Suppressor macrophage treated with lipopolysaccharide for 4 hours (primary cell): ENCODE data around the gene XRCC3.

Source experiments
- DNase-seq: peaks from one replicate; pipeline ENCODE4 v3.0.0-alpha.2; 2020

The XRCC3 gene

GRCh38 chr14:103715052-103716000, at the start of gene XRCC3, which contains the start of gene ZFYVE21:
TSS of gene XRCC3 (minus strand) at chr14:103715451. CDS start at chr14:103711087, 4,364 bp downstream.
TSS of gene ZFYVE21 (plus strand) at chr14:103715810. CDS start at chr14:103715842, 32 bp downstream.
- DNase-seq: peak; percentile 100

- DNase-seq: no peak
Observed at GRCh38 chr14:103763730-103764488, 48.7 kb upstream of the XRCC3 start.

- DNase-seq: peak; percentile 2
Observed at GRCh38 chr14:103762541-103762940, 47.3 kb upstream of the XRCC3 start.

GRCh38 chr14:103762036-103762435, 46.8 kb upstream of the XRCC3 start:
- DNase-seq: no peak

GRCh38 chr14:103758059-103758776, 43.0 kb upstream of the XRCC3 start:
- no peak for DNase-seq

- no peak for DNase-seq
Observed at GRCh38 chr14:103755060-103755459, 39.8 kb upstream of the XRCC3 start.

- no peak for DNase-seq
Observed at GRCh38 chr14:103753774-103754173, 38.5 kb upstream of the XRCC3 start.

- no peak for DNase-seq
Observed at GRCh38 chr14:103749860-103750259, 34.6 kb upstream of the XRCC3 start.

GRCh38 chr14:103749452-103749851, 34.2 kb upstream of the XRCC3 start:
- DNase-seq: no peak

- no peak for DNase-seq
Observed at GRCh38 chr14:103748534-103748857, 33.2 kb upstream of the XRCC3 start.

- DNase-seq: peak; percentile 59
Observed at GRCh38 chr14:103746701-103747100, 31.4 kb upstream of the XRCC3 start.

- no peak for DNase-seq
Observed at GRCh38 chr14:103745424-103745823, 30.2 kb upstream of the XRCC3 start.

GRCh38 chr14:103744621-103745395, 29.6 kb upstream of the XRCC3 start:
- no peak for DNase-seq

GRCh38 chr14:103743691-103744090, 28.4 kb upstream of the XRCC3 start:
- DNase-seq: no peak

- no peak for DNase-seq
Observed at GRCh38 chr14:103742499-103743255, 27.4 kb upstream of the XRCC3 start.

- no peak for DNase-seq
Observed at GRCh38 chr14:103741876-103742275, 26.6 kb upstream of the XRCC3 start.

- DNase-seq: peak; percentile 19
Observed at GRCh38 chr14:103740991-103741689, 25.9 kb upstream of the XRCC3 start.

- no peak for DNase-seq
Observed at GRCh38 chr14:103739793-103740501, 24.7 kb upstream of the XRCC3 start.

- no peak for DNase-seq
Observed at GRCh38 chr14:103739466-103739792, 24.2 kb upstream of the XRCC3 start.

GRCh38 chr14:103738701-103739451, 23.6 kb upstream of the XRCC3 start:
- DNase-seq: no peak
